ENCODE measurements around the gene TBC1D22A. TPM values are rescaled to one million over a fixed set of nuclear protein-coding genes. Genes with fewer than 3 reads are reported as not detected.

The TBC1D22A gene
- total and polyA plus RNA-seq, 9 of the 15 experiments (the other 6 are each of a cell fraction or from before 2014, with no cell fraction given): 0.20 to 11.5 (median 5.2) TPM

DNA sequence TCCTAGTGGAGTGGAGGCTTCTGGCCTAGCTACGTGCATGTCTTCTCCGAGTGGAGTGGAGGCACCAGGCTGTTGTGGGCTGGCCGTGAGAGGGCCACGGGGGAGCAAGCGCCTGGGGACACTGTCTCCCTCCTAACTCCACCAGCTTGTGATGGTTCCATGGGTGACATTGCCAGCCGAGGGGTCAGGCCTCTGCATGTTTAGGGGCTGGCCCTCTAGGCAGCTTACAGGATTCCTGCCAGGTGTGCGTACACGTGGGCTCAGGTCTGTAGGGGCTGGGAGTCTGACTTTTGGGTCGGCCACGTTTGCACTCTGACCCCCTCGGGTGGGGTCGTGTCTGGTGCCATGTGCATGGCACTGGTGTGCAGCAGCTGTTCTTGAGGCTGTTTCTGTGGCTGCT lies 31.6 kb downstream of the TBC1D22A start (continued):
- no peak for TF ChIP-seq TAF7 (tag; IDR thresholded peaks at IDR 0.05)
- TF ChIP-seq, protein P1, sequence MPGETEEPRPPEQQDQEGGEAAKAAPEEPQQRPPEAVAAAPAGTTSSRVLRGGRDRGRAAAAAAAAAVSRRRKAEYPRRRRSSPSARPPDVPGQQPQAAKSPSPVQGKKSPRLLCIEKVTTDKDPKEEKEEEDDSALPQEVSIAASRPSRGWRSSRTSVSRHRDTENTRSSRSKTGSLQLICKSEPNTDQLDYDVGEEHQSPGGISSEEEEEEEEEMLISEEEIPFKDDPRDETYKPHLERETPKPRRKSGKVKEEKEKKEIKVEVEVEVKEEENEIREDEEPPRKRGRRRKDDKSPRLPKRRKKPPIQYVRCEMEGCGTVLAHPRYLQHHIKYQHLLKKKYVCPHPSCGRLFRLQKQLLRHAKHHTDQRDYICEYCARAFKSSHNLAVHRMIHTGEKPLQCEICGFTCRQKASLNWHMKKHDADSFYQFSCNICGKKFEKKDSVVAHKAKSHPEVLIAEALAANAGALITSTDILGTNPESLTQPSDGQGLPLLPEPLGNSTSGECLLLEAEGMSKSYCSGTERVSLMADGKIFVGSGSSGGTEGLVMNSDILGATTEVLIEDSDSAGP (CRISPR knock-in tag; IDR thresholded peaks at IDR 0.05): no peak
- TF ChIP-seq CREM (IDR thresholded peaks at IDR 0.05; ENCODE audit: low read depth): no peak
- no peak for TF ChIP-seq SIN3B (IDR thresholded peaks at IDR 0.05; ENCODE audit: low read depth)
- TF ChIP-seq HOXB6 (CRISPR knock-in tag; IDR thresholded peaks at IDR 0.05; ENCODE audit: borderline replicate concordance): no peak
- TF ChIP-seq, protein P2, sequence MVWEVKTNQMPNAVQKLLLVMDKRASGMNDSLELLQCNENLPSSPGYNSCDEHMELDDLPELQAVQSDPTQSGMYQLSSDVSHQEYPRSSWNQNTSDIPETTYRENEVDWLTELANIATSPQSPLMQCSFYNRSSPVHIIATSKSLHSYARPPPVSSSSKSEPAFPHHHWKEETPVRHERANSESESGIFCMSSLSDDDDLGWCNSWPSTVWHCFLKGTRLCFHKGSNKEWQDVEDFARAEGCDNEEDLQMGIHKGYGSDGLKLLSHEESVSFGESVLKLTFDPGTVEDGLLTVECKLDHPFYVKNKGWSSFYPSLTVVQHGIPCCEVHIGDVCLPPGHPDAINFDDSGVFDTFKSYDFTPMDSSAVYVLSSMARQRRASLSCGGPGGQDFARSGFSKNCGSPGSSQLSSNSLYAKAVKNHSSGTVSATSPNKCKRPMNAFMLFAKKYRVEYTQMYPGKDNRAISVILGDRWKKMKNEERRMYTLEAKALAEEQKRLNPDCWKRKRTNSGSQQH (CRISPR knock-in tag; IDR thresholded peaks at IDR 0.05): no peak
- TF ChIP-seq SMARCA4 (IDR thresholded peaks at IDR 0.05): no peak
- no peak for TF ChIP-seq KDM5B (IDR thresholded peaks at IDR 0.05; ENCODE audit: insufficient replicate concordance, low read depth, low read length)
- no peak for TF ChIP-seq CBX3 (IDR thresholded peaks at IDR 0.05; ENCODE audit: borderline replicate concordance in 1 of 2, low read length in 2 of 2)
- TF ChIP-seq NELFE (IDR thresholded peaks at IDR 0.05; ENCODE audit: insufficient read depth, insufficient read length): no peak

All from K562 (cell line).